Endothelial cell (in vitro differentiated cells): ENCODE data around the gene GATD1. TPM values are rescaled to one million over a fixed set of nuclear protein-coding genes. Genes with fewer than 3 reads are reported as not detected.
A peak's percentile ranks its signal among the peaks of the same experiment; 100 is the strongest.

Experiments used
- DNase-seq: peaks from one replicate; pipeline ENCODE4 v3.0.0; 2021; ENCODE audit warnings: low spot score
- H3K27ac Mint-ChIP-seq: one replicate; pipeline ENCODE4 v1.8.0; 2021; ENCODE audit warnings: mixed read lengths, inconsistent platforms; ENCODE audit not compliant: unreplicated experiment
- H3K27me3 Mint-ChIP-seq: one replicate; pipeline ENCODE4 v1.8.0; 2021; ENCODE audit warnings: mild to moderate bottlenecking, moderate library complexity, mixed read lengths, inconsistent platforms; ENCODE audit not compliant: unreplicated experiment
- H3K36me3 Mint-ChIP-seq: one replicate; pipeline ENCODE4 v1.8.0; 2021; ENCODE audit warnings: mild to moderate bottlenecking, low read depth, mixed read lengths, inconsistent platforms; ENCODE audit not compliant: unreplicated experiment
- H3K4me1 Mint-ChIP-seq: one replicate; pipeline ENCODE4 v1.8.0; 2021; ENCODE audit warnings: mild to moderate bottlenecking, mixed read lengths, inconsistent platforms; ENCODE audit not compliant: unreplicated experiment
- H3K4me3 Mint-ChIP-seq: one replicate; pipeline ENCODE4 v1.8.0; 2021; ENCODE audit warnings: mild to moderate bottlenecking, mixed read lengths, inconsistent platforms; ENCODE audit not compliant: unreplicated experiment
- H3K9me3 Mint-ChIP-seq: one replicate; pipeline ENCODE4 v1.8.0; 2021; ENCODE audit warnings: mixed read lengths, inconsistent platforms; ENCODE audit not compliant: unreplicated experiment
- CTCF ChIP-seq: fragments of 200-600 bp; sonication (generic); IDR thresholded peaks from one replicate; pipeline ENCODE4 v1.5.0; 2021; ENCODE audit warnings: antibody characterized with exemption; ENCODE audit not compliant: unreplicated experiment
- total RNA-seq: library from RNA; stranded (reverse); fragmentation: NEBNext Ultra II Directional; extraction: Animal tissue kit (Norgen Biotek cat#: 25700); gene quantifications from one replicate; pipeline ENCODE4 v1.2.1, GENCODE V29; 2021; ENCODE audit not compliant: unreplicated experiment

GATD1 gene
- total RNA-seq, 1 donor from 2014 or later, result 36.5 TPM

GRCh38 chr11:779955-780532 is 2.8 kb upstream of the GATD1 start:
- no peaks in the 10 kb centered on the region for H3K9me3 Mint-ChIP-seq
- no peak for TF ChIP-seq CTCF
- H3K27me3 Mint-ChIP-seq, result peaks cover 6% of the 10 kb centered on the region
- H3K4me3 Mint-ChIP-seq, result peak overlapping the region; percentile 9
- peaks cover 6% of the 10 kb centered on the region for H3K36me3 Mint-ChIP-seq
- H3K4me1 Mint-ChIP-seq, result peaks cover 14% of the 10 kb centered on the region
- DNase-seq, result no peak
- no peak overlapping the region for H3K27ac Mint-ChIP-seq

DNA sequence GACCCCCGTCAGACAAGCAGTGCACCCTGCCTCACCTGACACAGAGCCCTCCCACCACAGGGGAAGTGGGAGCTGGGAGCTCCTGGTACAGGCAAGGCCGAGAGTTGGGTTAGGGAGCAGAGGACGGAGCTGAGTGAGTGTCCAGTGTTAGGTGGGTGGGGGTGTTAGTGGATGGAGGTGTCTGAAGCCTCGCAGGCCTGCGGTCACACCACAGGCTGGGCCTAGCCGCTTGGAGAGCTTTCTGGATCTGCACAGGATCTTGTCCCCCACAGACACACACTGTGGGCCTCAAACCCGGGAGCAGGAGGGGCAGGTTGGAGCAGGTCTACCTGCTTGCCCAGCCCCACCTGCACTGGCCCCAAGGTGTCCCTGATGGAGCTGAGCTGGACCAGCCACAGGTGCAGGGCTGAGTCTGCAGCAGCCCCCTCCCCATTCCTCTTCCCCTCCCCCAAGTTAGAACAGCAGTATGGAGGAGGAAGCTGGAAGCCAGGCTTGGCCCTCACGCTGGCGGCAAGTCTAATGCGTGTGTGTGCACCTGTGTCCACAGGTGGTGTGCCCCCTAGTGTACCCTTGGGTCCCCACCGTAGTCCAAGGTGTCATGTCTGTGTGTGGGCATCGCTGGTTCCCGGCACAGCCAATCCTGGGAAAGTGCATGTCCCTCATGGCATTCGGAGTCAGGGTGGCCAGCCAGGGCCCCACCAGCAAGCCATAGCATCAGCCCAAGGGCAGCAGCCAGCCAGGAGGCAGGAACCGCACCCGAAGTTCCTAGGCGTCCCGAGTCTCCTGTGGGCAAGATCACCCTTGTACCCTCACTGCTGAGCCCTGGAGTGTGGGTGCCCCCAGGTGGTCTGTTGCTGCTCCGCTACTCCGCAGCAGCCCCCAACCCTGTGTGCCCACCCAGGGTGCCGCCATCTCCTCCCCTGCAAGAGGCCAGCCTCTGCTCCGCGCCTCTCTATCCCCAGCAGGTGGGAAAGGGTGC is 2.0 kb upstream of the GATD1 start:
- Mint-ChIP-seq H3K36me3 (peaks cover 6% of the 10 kb centered on the region), H3K27ac (no peak overlapping the region), H3K9me3 (no peaks in the 10 kb centered on the region), H3K27me3 (peaks cover 6% of the 10 kb centered on the region), H3K4me3 (no peak overlapping the region), H3K4me1 (peaks cover 14% of the 10 kb centered on the region)
- no peak for DNase-seq
- no peak for TF ChIP-seq CTCF

GRCh38 chr11:776561-777287 is 563 bp downstream of the GATD1 start:
- peak; percentile 62 for DNase-seq
- peaks cover 3% of the 10 kb centered on the region for H3K36me3 Mint-ChIP-seq
- H3K9me3 Mint-ChIP-seq, result no peaks in the 10 kb centered on the region
- no peak for TF ChIP-seq CTCF
- H3K27me3 Mint-ChIP-seq, result peaks cover 6% of the 10 kb centered on the region
- H3K4me3 Mint-ChIP-seq, result peak overlapping the region; percentile 94
- H3K27ac Mint-ChIP-seq, result no peak overlapping the region
- peaks cover 9% of the 10 kb centered on the region for H3K4me1 Mint-ChIP-seq

GRCh38 chr11:776263-776560 is 1.1 kb downstream of the GATD1 start:
- Mint-ChIP-seq H3K36me3 (peaks cover 3% of the 10 kb centered on the region), H3K9me3 (no peaks in the 10 kb centered on the region), H3K27me3 (peaks cover 6% of the 10 kb centered on the region), H3K27ac (no peak overlapping the region), H3K4me3 (peak overlapping the region; percentile 94), H3K4me1 (peaks cover 9% of the 10 kb centered on the region)
- no peak for TF ChIP-seq CTCF
- DNase-seq, result no peak
